SW 1271 (cell line): Measurements from ENCODE around the gene GPHN.
A peak's percentile ranks its signal among the peaks of the same experiment; 100 is the strongest.
"Not testable (repeated sequence)": the region's sequence is repeated elsewhere in the genome, so short reads cannot be mapped to it uniquely, and the experiment has no call there.

Experiments used
- DNase-seq, 2 experiments: peaks; one replicate each; lab custom pipeline; 2025; lab: John Stamatoyannopoulos, UW

GPHN gene

GRCh38 chr14:66662374-66662773, 154.4 kb downstream of the GPHN start:
- DNase-seq, result no peak

DNA sequence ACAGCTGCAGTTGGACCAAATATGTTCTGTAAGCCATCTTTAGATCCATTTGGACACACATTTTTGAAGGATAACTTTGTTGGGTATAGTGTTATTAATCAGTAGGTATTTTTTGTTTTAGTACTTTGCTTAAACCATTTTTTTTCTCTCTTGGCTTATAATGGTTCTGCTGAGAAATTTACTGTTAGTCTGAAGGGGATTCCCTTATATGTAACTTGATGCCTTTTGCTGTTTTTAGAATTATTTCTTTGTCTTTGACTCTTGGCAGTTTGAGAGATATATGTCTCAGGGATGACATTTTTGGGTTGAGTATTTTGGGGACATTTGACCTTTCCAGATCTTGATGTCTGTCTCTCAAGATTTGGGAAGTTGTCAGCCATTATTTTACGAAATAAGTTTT, 169.8 kb downstream of the GPHN start:
- DNase-seq, result no peak

DNA sequence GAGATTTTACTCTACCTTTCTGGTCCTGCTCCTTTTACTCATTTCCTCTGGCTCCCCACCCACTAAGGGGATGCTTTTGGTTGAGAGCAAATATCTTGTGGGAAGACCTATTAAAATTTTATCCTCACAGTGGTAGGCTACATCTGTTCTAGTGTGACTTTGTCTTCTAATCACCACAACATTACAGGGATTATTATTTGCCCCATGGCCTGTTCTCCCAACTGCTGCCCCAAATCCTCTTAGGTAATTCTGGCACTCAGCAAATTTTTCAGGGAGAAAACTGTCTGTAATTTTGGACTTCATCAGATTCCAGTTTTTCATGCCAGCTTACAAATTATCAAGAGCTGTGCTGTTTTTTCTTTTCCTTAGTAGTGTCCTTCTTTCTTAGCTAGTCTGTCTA, 172.3 kb downstream of the GPHN start:
- DNase-seq, result no peak

DNA sequence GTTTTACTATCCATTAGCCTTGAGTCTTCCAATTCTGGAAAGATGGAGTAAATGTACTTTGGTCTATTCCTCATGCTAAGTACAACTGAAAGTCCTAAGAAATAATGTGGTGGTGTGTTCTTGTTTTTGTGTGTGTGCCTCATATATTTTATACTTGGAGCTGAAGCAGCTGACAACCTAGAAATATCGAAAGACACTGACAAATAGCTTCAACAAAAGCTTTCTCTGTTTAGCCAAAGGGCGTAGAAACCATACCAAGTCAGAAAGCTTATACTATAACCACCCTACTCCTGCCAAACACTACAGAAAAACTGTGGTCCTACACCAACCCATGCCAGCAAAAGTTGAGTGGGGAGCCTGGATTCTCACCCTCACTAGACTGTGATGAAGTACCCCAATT, 188.4 kb downstream of the GPHN start:
- DNase-seq, result no peak

DNA sequence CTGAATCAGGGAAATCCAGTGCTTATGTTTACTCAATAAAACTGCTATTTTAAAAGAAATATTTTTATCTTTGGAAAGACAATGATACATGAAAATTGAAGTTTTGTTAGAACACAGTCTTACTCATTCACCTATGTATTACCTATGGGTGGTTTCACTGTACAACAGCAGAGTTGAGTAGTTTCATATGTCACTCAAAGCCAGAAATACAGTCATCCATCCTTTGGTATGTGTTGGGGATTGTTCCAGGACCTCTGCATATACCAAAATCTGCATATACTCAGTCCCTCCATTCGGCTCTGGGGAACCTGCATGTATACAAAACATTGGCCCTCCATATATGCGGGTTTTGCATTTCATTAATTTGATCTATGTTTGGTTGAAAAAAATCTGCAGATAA, 190.6 kb downstream of the GPHN start:
- DNase-seq, result no peak

GRCh38 chr14:66701813-66702212, 193.9 kb downstream of the GPHN start:
- no peak for DNase-seq

DNA sequence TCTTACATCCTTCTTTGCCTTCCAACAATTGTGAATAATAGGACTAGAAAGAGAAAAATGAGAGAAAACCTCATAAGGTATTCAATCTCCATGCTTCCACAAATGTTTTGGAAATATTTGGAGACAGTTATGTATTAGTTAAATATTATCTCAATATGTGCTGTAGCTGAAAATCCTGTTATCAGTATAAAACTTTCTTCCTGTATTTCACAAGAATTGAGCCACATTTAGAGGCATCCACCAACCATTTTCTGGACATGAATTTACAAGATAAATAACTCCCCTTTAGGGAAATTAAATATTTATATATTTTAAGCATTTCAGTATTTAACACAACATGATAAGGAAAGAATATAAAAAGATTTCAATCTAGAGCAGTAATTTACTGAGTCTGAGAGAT, 200.3 kb downstream of the GPHN start:
- no peak for DNase-seq

- DNase-seq, result no peak
These were observed 201.3 kb downstream of the GPHN start for GRCh38 chr14:66709291-66709690.

DNA sequence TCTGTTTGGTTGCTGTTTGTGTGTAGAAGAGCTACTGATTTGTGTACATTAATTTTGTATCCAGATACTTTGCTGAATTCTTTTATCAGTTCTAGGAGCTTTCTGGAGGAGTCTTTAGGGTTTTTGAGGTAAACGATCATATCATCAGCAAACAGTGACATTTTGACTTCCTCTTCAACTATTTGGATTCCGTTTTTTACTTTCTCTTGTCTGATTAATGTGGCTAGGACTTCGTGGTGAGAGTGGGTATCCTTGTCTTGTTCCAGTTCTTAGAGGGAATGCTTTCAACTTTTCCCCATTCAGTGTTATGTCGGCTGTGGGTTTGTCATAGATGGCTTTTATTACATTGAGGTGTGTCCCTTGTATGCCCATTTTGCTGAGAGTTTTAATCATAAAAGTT, 206.3 kb downstream of the GPHN start:
- not testable (repeated sequence) for DNase-seq

GRCh38 chr14:66715313-66715712, 207.4 kb downstream of the GPHN start:
- DNase-seq, result not testable (repeated sequence)

DNA sequence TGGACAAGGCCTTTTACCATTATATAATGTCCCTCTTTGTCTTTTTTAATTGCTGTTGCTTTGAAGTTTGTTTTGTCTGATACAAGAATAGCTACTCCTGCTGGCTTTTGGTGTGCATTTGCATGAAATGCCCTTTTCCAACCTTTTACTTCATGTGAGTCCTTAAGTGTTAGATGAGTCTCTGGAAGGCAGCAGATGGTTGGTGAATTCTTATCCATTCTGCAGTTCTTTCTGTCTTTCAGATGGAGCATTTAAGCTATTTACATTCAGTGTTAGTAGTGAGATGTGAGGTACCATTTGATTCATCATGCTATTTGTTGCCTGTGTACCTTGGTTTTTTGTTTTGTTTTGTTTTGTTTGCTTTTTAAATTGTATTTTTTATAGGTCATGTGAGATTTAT, 208.3 kb downstream of the GPHN start:
- DNase-seq, result no peak

DNA sequence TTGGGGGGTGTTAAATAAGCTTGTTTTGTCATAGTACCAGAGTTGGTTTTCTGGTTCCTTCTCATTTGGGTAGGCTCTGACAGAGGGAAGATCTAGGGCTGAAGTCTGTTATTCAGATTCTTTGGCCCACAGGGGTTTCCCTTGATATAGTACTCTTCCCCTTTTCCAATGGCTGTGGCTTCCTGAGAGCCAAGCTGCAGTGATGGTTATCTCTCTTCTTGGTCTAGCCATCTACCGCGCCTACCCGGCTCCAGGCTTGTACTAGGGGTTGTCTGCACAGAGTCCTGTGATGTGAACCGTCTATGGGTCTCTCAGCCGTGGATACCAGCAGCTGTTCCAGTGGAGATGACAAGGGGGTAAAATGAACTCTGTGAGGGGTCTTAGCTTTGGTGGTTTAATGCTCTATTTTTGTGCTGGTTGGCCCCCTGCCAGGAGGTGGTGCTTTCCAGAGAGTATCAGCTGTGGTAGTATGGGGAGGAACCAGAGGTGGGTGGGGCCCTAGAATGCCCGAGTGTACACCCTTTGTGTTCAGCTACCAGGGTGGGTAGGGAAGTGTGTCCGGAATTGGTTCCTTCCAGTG, 209.7 kb downstream of the GPHN start:
- no peak for DNase-seq

DNA sequence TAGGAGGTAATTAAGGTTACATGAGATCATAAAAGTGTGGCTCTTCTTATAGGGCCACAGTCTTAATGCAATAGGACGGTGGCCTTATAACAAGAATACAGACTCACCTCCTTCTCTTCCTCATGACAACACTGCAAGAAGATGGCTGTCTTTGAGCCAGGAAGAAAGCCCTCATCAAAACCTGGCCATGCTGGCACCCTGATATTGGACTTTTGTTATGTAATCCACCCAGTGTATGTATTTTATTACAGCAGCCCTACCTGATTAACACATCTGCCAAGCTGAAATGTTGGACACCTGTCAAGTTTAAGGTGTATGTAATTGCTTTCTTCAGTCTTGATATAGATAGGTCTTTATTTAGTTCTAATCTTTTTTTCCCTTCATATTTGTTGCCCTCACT, 217.0 kb downstream of the GPHN start:
- no peak for DNase-seq

GRCh38 chr14:66731298-66731697, 223.4 kb downstream of the GPHN start:
- not testable (repeated sequence) for DNase-seq

GRCh38 chr14:66735853-66736252, 227.9 kb downstream of the GPHN start:
- DNase-seq, result no peak

GRCh38 chr14:66739826-66740225, 231.9 kb downstream of the GPHN start:
- no peak for DNase-seq

- no peak for DNase-seq
These were observed 237.1 kb downstream of the GPHN start for GRCh38 chr14:66745078-66745477.

GRCh38 chr14:66746316-66747006, 238.5 kb downstream of the GPHN start:
- DNase-seq, result peak; percentile 1 to 39

GRCh38 chr14:66752109-66752508, 244.2 kb downstream of the GPHN start:
- DNase-seq, result no peak

DNA sequence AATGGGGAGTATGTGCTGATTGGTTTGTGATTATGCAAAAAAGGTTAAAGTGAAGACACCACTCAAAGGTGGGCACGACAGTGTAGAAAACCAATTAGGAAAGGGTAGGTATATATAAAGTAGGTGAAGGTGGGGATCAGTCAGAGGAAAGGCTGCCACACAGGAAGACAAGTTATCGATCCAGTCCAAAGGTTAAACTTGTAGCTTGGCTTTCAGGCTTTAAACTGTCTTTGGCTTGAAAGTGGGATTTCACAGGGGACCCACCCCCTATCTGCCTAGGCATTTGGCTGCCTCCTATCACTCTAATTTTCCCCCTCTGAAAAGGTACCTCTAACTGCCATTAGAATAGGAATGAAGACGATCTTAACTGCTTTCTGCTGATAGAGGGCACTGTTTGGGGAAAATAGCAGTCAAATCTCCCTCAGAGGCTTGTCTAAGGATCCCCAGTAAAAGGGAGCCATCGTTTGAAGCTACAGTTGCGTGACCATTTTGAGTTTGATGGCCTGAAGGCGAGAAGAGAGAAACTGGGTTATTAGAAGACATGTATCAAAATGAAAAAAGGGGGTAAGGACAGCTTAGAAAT, 250.2 kb downstream of the GPHN start:
- no peak for DNase-seq

DNA sequence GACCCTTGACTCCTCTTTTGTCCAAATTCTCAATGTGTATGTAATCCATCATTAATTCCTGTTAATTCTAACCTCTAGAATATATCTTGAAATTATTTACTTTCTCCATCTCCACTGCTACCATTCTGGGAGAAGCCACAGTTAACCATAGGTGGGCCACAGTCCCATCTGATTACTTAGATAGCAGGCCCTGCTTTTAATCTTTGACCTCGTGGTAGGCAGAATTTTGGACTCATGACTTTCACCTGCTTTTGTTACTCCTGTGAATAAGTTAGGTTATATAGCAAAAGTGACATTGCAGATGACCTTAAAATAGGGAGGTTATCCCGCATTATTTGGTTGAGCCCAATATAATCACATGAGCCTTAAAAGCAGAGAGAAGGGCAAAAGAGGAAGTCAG, 264.2 kb downstream of the GPHN start:
- no peak for DNase-seq

- DNase-seq, result no peak
These were observed 274.9 kb downstream of the GPHN start for GRCh38 chr14:66782853-66783252.

- DNase-seq, result no peak
These were observed 282.2 kb downstream of the GPHN start for GRCh38 chr14:66790101-66790500.

GRCh38 chr14:66802962-66803361, 295.0 kb downstream of the GPHN start:
- no peak for DNase-seq
